ENCODE results near the gene BMP6.

GRCh38 chr6:7825986-7826385 is 100.1 kb downstream of the BMP6 start:
- no peak for TF ChIP-seq EZH2phosphoT487 (IDR thresholded peaks at IDR 0.05; ENCODE audit: borderline replicate concordance, low read length)
- TF ChIP-seq CTCF (conservative IDR thresholded peaks at IDR 0.05; ENCODE audit: low read depth, low read length) = no peak

Measured in PC-3 (cell line).